Measurements from ENCODE around the gene RBCK1.
"Not testable (repeated sequence)": the region's sequence is repeated elsewhere in the genome, so short reads cannot be mapped to it uniquely, and the experiment has no call there.

DNA sequence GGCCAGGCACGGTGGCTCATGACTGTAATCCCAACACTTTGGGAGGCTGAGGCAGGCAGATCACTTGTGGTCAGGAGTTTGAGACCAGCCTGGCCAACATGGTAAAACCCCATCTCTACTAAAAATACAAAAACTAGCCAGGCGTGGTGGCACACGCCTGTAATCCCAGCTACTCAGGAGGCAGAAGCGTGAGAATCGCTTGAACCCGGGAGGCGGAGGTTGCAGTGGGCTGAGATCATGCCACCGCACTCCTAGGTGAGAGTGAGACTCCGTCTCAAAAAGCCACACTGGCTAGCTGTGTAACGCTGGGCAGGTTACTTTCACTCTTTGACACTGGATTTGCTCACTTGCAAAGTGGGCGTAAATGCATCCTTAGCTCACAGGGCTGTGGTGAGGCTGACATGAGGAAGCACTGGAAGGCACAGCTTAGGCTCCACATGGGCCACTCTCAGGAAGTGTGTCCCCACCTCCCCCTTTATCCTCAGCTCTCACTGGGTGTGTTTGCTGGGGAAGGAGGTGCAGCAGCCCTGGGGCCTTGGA is 35.5 kb upstream of the RBCK1 start:
- TF ChIP-seq CTCF, POLR2A, EP300 (IDR thresholded peaks at IDR 0.05): not testable (repeated sequence)

Data from ovary (tissue), 3 donors.